ENCODE measurements around the gene PPP4R3A. TPM values are rescaled to one million over a fixed set of nuclear protein-coding genes. Genes with fewer than 3 reads are reported as not detected.

The PPP4R3A gene
- total and polyA plus RNA-seq, 2 of the 4 experiments (the other 2 are of a cell fraction), result 28.2 to 28.9 TPM

DNA sequence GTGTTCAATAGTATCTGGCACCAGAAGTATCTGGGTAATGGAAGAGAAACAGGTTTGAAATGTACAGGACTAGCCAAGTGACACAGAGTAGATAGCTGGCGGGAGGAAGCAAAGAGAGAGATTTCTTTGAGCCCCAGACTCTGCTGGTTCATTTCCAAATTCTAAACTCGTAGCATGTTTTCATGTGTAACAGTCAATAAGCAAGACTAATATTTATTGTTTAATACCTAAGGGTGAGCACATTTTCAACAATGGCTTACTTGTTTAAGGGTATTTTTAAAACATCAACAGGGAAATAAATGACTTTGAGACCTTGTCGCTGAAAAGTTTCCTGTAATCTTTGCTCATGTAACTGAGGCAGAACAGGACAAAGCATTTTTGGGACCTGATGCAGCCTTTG, 80.7 kb downstream of the PPP4R3A start:
- H3K4me3 ChIP-seq (ENCODE audit: insufficient read depth, low read depth, low read length), result no peak overlapping the region
- H3K36me3 ChIP-seq (ENCODE audit: control insufficient read depth, insufficient read depth, low read length), result no peaks in the 10 kb centered on the region
- H2BK120ac ChIP-seq (ENCODE audit: low read depth, low read length), result no peak overlapping the region
- H2AK9ac ChIP-seq (replicated peaks; ENCODE audit: low read depth, low read length, poor library complexity), result no peak overlapping the region
- no peaks in the 10 kb centered on the region for H3K9me1 ChIP-seq (ENCODE audit: insufficient read depth, low read length)
- no peak overlapping the region for H3K18ac ChIP-seq (ENCODE audit: low read depth, low read length)
- ATAC-seq (ENCODE audit: low read depth) (no peak), DNase-seq (no peak)
- peaks cover 2% of the 10 kb centered on the region for H3K27me3 ChIP-seq (ENCODE audit: control insufficient read depth, insufficient read depth, low read length)
- H3K79me1 ChIP-seq (ENCODE audit: low read depth in 1 of 2, low read length in 2 of 2), result no peaks in the 10 kb centered on the region
- H2AK5ac ChIP-seq (ENCODE audit: low read depth, low read length), result no peak overlapping the region
- H2AFZ ChIP-seq (replicated peaks; ENCODE audit: low read length, poor library complexity), result no peak overlapping the region
- no peak overlapping the region for H3K56ac ChIP-seq (ENCODE audit: extremely low read depth, insufficient read depth, low read length)
- no peak for TF ChIP-seq CEBPB (IDR thresholded peaks at IDR 0.05; ENCODE audit: low read depth, low read length)
- TF ChIP-seq, protein P1, sequence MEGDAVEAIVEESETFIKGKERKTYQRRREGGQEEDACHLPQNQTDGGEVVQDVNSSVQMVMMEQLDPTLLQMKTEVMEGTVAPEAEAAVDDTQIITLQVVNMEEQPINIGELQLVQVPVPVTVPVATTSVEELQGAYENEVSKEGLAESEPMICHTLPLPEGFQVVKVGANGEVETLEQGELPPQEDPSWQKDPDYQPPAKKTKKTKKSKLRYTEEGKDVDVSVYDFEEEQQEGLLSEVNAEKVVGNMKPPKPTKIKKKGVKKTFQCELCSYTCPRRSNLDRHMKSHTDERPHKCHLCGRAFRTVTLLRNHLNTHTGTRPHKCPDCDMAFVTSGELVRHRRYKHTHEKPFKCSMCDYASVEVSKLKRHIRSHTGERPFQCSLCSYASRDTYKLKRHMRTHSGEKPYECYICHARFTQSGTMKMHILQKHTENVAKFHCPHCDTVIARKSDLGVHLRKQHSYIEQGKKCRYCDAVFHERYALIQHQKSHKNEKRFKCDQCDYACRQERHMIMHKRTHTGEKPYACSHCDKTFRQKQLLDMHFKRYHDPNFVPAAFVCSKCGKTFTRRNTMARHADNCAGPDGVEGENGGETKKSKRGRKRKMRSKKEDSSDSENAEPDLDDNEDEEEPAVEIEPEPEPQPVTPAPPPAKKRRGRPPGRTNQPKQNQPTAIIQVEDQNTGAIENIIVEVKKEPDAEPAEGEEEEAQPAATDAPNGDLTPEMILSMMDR (conservative IDR thresholded peaks at IDR 0.05; ENCODE audit: low read depth, low read length), result no peak
- TF ChIP-seq NFE2L2 (IDR thresholded peaks at IDR 0.05; ENCODE audit: low read depth, low read length), result no peak
- TF ChIP-seq CHD1 (IDR thresholded peaks at IDR 0.05; ENCODE audit: low read depth, low read length), result no peak
- TF ChIP-seq POLR2A (IDR thresholded peaks at IDR 0.05; ENCODE audit: low read depth, low read length), result no peak
- no peak for TF ChIP-seq MAZ (IDR thresholded peaks at IDR 0.05; ENCODE audit: borderline replicate concordance, low read depth, low read length)
- TF ChIP-seq SMC3 (IDR thresholded peaks at IDR 0.05; ENCODE audit: low read depth, low read length), result no peak
- no peak for TF ChIP-seq RFX5 (IDR thresholded peaks at IDR 0.05; ENCODE audit: low read depth, low read length)
- no peak for TF ChIP-seq FOS (IDR thresholded peaks at IDR 0.05; ENCODE audit: low read depth, low read length)
- TF ChIP-seq RCOR1 (IDR thresholded peaks at IDR 0.05; ENCODE audit: insufficient replicate concordance, low read length), result no peak
- TF ChIP-seq BHLHE40 (IDR thresholded peaks at IDR 0.05; ENCODE audit: low read depth, low read length), result no peak
- TF ChIP-seq MXI1 (IDR thresholded peaks at IDR 0.05; ENCODE audit: borderline replicate concordance, low read depth, low read length), result no peak
- TF ChIP-seq, protein P2, sequence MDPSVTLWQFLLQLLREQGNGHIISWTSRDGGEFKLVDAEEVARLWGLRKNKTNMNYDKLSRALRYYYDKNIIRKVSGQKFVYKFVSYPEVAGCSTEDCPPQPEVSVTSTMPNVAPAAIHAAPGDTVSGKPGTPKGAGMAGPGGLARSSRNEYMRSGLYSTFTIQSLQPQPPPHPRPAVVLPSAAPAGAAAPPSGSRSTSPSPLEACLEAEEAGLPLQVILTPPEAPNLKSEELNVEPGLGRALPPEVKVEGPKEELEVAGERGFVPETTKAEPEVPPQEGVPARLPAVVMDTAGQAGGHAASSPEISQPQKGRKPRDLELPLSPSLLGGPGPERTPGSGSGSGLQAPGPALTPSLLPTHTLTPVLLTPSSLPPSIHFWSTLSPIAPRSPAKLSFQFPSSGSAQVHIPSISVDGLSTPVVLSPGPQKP (IDR thresholded peaks at IDR 0.05; ENCODE audit: borderline replicate concordance, low read depth, low read length), result no peak
- TF ChIP-seq, protein P3, sequence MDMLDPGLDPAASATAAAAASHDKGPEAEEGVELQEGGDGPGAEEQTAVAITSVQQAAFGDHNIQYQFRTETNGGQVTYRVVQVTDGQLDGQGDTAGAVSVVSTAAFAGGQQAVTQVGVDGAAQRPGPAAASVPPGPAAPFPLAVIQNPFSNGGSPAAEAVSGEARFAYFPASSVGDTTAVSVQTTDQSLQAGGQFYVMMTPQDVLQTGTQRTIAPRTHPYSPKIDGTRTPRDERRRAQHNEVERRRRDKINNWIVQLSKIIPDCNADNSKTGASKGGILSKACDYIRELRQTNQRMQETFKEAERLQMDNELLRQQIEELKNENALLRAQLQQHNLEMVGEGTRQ (IDR thresholded peaks at IDR 0.05; ENCODE audit: low read depth, low read length), result no peak
- no peak for TF ChIP-seq MAFK (IDR thresholded peaks at IDR 0.05; ENCODE audit: low read depth, low read length)
- TF ChIP-seq RAD21 (IDR thresholded peaks at IDR 0.05; ENCODE audit: low read length), result no peak
- H2BK15ac ChIP-seq (ENCODE audit: low read depth, low read length), result no peak overlapping the region
- no peak overlapping the region for H2BK20ac ChIP-seq (ENCODE audit: low read depth, low read length)
- no peaks in the 10 kb centered on the region for H3K9me3 ChIP-seq (ENCODE audit: control insufficient read depth, insufficient read depth, low read length)
- H4K20me1 ChIP-seq (ENCODE audit: insufficient read depth, low read length), result no peaks in the 10 kb centered on the region
- no peak overlapping the region for H2BK5ac ChIP-seq (ENCODE audit: low read depth, low read length, poor library complexity, severe bottlenecking)
- H4K91ac ChIP-seq (ENCODE audit: insufficient read depth, low read depth, low read length), result no peak overlapping the region
- H4K8ac ChIP-seq (ENCODE audit: low read depth in 2 of 2, low read length in 2 of 2), result no peak overlapping the region
- ChIA-PET POLR2A (ENCODE audit: unreplicated experiment) (interaction anchor here (0.6 kb wide), 1 partner anchor 18 kb away, joined by 4 read pairs; no protein-coding TSS in a partner anchor), CTCF (no interaction called here)
- intact Hi-C loops (cut with micrococcal nuclease), result no loop called here
- no peak overlapping the region for H3K4me2 ChIP-seq (ENCODE audit: low read depth, low read length)
- no peaks in the 10 kb centered on the region for H3K4me1 ChIP-seq (ENCODE audit: control insufficient read depth, insufficient read depth, low read length)
- WGBS, 2 experiments (ENCODE audit: extremely low coverage in 2 of 2, insufficient read length in 1 of 2), result no CpG with 5 or more reads among the region's 3 CpGs
- H3K23ac ChIP-seq (ENCODE audit: low read depth, low read length), result no peak overlapping the region
- no TSS peak for BruUV-seq (replicated peaks)
- no peak overlapping the region for H3K9ac ChIP-seq (ENCODE audit: low read depth, low read length)
- no peak overlapping the region for H3K4ac ChIP-seq (ENCODE audit: low read depth, low read length)
- no peak overlapping the region for H3K14ac ChIP-seq (replicated peaks; ENCODE audit: low read depth, low read length)
- in situ Hi-C loops (cut with MboI; ENCODE audit: low sequenced_read_pairs), result loop anchor here (10.0 kb wide), 1 partner anchor 105 kb away; no protein-coding TSS in a partner anchor
- dilution Hi-C loops (cut with HindIII; ENCODE audit: low sequenced_read_pairs, unreplicated experiment), result no loop called here
- no peak overlapping the region for H4K5ac ChIP-seq (ENCODE audit: low read depth, low read length)
- H3K27ac ChIP-seq (ENCODE audit: insufficient read depth, low read length), result no peak overlapping the region

Measured in IMR-90 (cell line).